ENCODE measurements around the gene ZNF804A. TPM values are rescaled to one million over a fixed set of nuclear protein-coding genes. Genes with fewer than 3 reads are reported as not detected.
"Not testable (repeated sequence)": the region's sequence is repeated elsewhere in the genome, so short reads cannot be mapped to it uniquely, and the experiment has no call there.

ZNF804A gene
- total and polyA plus RNA-seq, 5 donors = not detected

GRCh38 chr2:184727813-184728212, 129.5 kb downstream of the ZNF804A start:
- H3K27me3 ChIP-seq (ENCODE audit: control insufficient read depth, insufficient read depth) = no peaks in the 10 kb centered on the region
- no peak overlapping the region for H3K27ac ChIP-seq (ENCODE audit: low read length)
- H3K9me3 ChIP-seq (ENCODE audit: control insufficient read depth, low read length) = no peaks in the 10 kb centered on the region
- DNase-seq (no peak), ATAC-seq (no peak)
- 53% methylated on average over 3 of the region's 3 CpGs for WGBS
- H3K4me1 ChIP-seq (ENCODE audit: control insufficient read depth, insufficient read depth, low read length) = no peaks in the 10 kb centered on the region
- intact Hi-C loops (cut with DNase I) = no loop called here
- H3K4me3 ChIP-seq (ENCODE audit: low read length) = no peak overlapping the region

DNA sequence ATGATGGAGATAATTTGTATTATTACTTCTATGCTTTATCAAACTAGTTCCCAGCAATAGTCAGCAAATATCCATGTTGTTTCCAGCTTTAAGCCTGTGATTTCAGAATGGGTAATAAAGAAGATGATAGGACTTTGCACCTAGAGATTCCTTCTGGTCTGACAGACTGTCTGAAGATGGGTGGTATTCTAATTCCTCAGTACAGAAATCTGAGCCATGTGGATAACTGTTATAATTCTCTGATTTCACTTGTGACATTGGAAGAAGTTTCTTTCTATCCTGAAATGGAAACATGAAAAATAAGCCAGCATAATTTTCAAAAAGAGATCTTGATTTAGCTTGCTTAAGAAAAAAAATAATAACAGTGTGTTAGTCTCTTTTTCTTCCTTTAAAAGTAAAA, 130.1 kb downstream of the ZNF804A start:
- Histone ChIP-seq H3K27me3 (ENCODE audit: control insufficient read depth, insufficient read depth) (no peaks in the 10 kb centered on the region), H3K27ac (ENCODE audit: low read length) (no peak overlapping the region), H3K4me1 (ENCODE audit: control insufficient read depth, insufficient read depth, low read length) (no peaks in the 10 kb centered on the region), H3K4me3 (ENCODE audit: low read length) (no peak overlapping the region), H3K9me3 (ENCODE audit: control insufficient read depth, low read length) (no peaks in the 10 kb centered on the region)
- ATAC-seq = no peak
- intact Hi-C loops (cut with DNase I) = no loop called here
- DNase-seq = no peak

DNA sequence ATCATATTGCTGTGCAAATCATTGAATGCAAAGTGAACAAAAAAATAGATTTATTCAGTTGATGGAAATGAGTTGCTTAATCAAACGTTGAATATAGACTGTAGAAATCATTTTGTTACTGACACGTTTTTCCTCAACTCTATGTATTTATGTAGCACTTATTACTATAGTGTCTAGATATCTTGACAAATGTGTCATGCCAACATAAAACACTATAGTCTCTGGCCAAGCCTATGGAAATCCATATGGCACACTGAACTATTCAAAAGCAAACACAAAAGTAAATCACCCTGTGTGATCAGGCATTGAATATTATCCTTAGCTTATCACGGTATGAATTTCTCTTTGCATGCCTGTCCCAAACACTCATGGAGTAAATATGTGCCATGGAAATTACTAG, 131.3 kb downstream of the ZNF804A start:
- intact Hi-C loops (cut with DNase I) = no loop called here
- H3K27ac ChIP-seq (ENCODE audit: low read length) = no peak overlapping the region
- no peak for DNase-seq
- no peak overlapping the region for H3K4me3 ChIP-seq (ENCODE audit: low read length)
- H3K4me1 ChIP-seq (ENCODE audit: control insufficient read depth, insufficient read depth, low read length) = no peaks in the 10 kb centered on the region
- 70% methylated on average over 3 of the region's 3 CpGs for WGBS
- no peaks in the 10 kb centered on the region for H3K9me3 ChIP-seq (ENCODE audit: control insufficient read depth, low read length)
- no peaks in the 10 kb centered on the region for H3K27me3 ChIP-seq (ENCODE audit: control insufficient read depth, insufficient read depth)
- no peak for ATAC-seq

DNA sequence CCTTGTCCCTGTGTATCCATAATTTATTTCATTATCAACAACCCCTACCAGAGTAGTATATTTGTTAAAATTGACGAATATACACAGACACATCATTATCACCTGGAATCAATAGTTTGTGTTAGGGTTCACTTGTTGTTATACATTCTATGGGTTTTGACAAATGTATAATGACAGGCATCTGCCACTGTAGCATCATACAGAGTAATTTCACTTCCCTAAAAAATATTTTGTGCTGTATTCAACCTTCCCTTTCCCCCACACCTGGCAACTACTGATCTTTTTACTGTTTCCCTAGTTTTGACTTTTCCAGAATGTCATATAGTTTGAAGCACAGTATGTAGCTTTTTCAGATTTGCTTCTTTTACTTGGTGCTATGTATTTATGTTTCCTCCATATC, 132.0 kb downstream of the ZNF804A start:
- ATAC-seq = no peak
- H3K4me3 ChIP-seq (ENCODE audit: low read length) = no peak overlapping the region
- intact Hi-C loops (cut with DNase I) = no loop called here
- no peaks in the 10 kb centered on the region for H3K4me1 ChIP-seq (ENCODE audit: control insufficient read depth, insufficient read depth, low read length)
- WGBS = 84% methylated on average over 1 of the region's 1 CpG
- H3K27me3 ChIP-seq (ENCODE audit: control insufficient read depth, insufficient read depth) = no peaks in the 10 kb centered on the region
- H3K27ac ChIP-seq (ENCODE audit: low read length) = no peak overlapping the region
- no peak for DNase-seq
- no peaks in the 10 kb centered on the region for H3K9me3 ChIP-seq (ENCODE audit: control insufficient read depth, low read length)

DNA sequence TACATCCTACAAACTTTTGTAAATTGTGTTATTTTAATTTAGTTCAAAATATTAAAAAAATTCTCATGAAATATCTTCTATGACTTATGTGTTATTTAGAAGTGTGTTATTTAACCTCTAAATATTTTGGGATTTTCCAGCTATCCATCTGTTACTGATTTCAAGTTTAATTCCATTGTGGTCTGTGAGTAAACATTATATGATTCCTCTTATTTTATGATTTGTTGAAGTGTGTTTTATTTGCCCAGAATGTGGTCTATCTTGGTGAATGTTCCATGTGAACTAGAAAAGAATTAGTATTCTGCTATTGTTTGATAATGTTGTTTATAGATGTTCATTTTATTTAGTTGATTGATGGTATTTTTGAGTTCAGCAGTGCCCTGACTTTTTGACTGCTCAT, 136.0 kb downstream of the ZNF804A start:
- H3K9me3 ChIP-seq (ENCODE audit: control insufficient read depth, low read length) = no peaks in the 10 kb centered on the region
- intact Hi-C loops (cut with DNase I) = no loop called here
- no peaks in the 10 kb centered on the region for H3K4me1 ChIP-seq (ENCODE audit: control insufficient read depth, insufficient read depth, low read length)
- H3K4me3 ChIP-seq (ENCODE audit: low read length) = no peak overlapping the region
- H3K27me3 ChIP-seq (ENCODE audit: control insufficient read depth, insufficient read depth) = no peaks in the 10 kb centered on the region
- ATAC-seq (no peak), DNase-seq (no peak)
- no peak overlapping the region for H3K27ac ChIP-seq (ENCODE audit: low read length)

DNA sequence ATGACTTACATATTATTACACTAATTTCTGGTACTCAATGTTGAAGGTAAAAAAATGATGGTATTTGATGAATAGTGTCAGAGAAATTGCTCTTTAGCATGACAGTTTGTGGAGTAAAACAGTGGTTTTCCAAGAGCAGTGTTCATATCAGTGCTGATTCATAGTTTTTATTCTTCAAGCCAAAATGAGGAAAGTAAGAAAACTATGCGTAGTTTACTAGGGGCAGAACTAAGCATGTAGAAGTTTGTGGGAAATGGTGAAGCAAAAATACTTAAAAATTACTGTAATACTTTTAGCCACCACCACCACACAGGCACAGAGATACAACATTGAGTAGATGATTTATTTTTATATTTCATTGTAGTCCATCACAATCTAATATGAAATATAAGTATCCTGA, 137.3 kb downstream of the ZNF804A start:
- H3K9me3 ChIP-seq (ENCODE audit: control insufficient read depth, low read length) = no peaks in the 10 kb centered on the region
- H3K27ac ChIP-seq (ENCODE audit: low read length) = no peak overlapping the region
- ATAC-seq (no peak), DNase-seq (no peak)
- H3K4me1 ChIP-seq (ENCODE audit: control insufficient read depth, insufficient read depth, low read length) = no peaks in the 10 kb centered on the region
- WGBS = 72% methylated on average over 1 of the region's 1 CpG
- no peak overlapping the region for H3K4me3 ChIP-seq (ENCODE audit: low read length)
- intact Hi-C loops (cut with DNase I) = no loop called here
- no peaks in the 10 kb centered on the region for H3K27me3 ChIP-seq (ENCODE audit: control insufficient read depth, insufficient read depth)

DNA sequence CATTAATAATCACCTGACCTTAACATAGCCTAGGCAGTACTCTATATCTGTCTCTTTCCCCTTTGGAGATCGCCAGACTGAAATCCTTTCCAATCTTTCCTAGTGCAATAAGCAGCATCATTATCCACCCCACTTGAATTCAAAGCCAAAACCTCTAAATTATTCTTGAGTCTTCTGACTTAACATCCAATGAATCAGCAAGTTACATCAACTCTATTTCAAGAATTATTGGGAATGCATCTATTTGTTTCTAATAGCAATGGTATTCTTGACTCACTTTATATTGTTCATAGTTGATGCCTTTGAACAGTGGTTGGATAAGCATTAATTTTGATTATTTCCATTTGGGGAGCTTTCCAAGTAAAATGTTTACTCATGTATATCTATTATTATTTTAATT, 144.8 kb downstream of the ZNF804A start:
- no peak for ATAC-seq
- 90% methylated on average over 1 of the region's 1 CpG for WGBS

GRCh38 chr2:184756161-184756560, 157.8 kb downstream of the ZNF804A start:
- ATAC-seq (no peak), DNase-seq (no peak)
- Histone ChIP-seq H3K27ac (ENCODE audit: low read length) (no peak overlapping the region), H3K4me3 (ENCODE audit: low read length) (no peak overlapping the region), H3K9me3 (ENCODE audit: control insufficient read depth, low read length) (no peaks in the 10 kb centered on the region), H3K27me3 (ENCODE audit: control insufficient read depth, insufficient read depth) (no peaks in the 10 kb centered on the region), H3K4me1 (ENCODE audit: control insufficient read depth, insufficient read depth, low read length) (no peaks in the 10 kb centered on the region)
- whole genome bisulfite sequencing = 88% methylated on average over 1 of the region's 1 CpG
- intact Hi-C loops (cut with DNase I) = no loop called here

More for the DNA sequence above, 144.8 kb downstream of the ZNF804A start:
- no peak for DNase-seq
- no peaks in the 10 kb centered on the region for H3K4me1 ChIP-seq (ENCODE audit: control insufficient read depth, insufficient read depth, low read length)
- H3K4me3 ChIP-seq (ENCODE audit: low read length) = no peak overlapping the region
- H3K9me3 ChIP-seq (ENCODE audit: control insufficient read depth, low read length) = no peaks in the 10 kb centered on the region
- H3K27ac ChIP-seq (ENCODE audit: low read length) = no peak overlapping the region
- no peaks in the 10 kb centered on the region for H3K27me3 ChIP-seq (ENCODE audit: control insufficient read depth, insufficient read depth)
- intact Hi-C loops (cut with DNase I) = no loop called here

GRCh38 chr2:184756885-184757284, 158.6 kb downstream of the ZNF804A start:
- DNase-seq (no peak), ATAC-seq (no peak)
- 38% methylated on average over 2 of the region's 2 CpGs for WGBS
- Histone ChIP-seq H3K27ac (ENCODE audit: low read length) (no peak overlapping the region), H3K9me3 (ENCODE audit: control insufficient read depth, low read length) (no peaks in the 10 kb centered on the region), H3K4me3 (ENCODE audit: low read length) (no peak overlapping the region), H3K27me3 (ENCODE audit: control insufficient read depth, insufficient read depth) (no peaks in the 10 kb centered on the region), H3K4me1 (ENCODE audit: control insufficient read depth, insufficient read depth, low read length) (no peaks in the 10 kb centered on the region)
- intact Hi-C loops (cut with DNase I) = no loop called here

GRCh38 chr2:184759557-184760255, 161.4 kb downstream of the ZNF804A start:
- H3K4me1 ChIP-seq (ENCODE audit: control insufficient read depth, insufficient read depth, low read length); ATAC-seq; DNase-seq; H3K27me3 ChIP-seq (ENCODE audit: control insufficient read depth, insufficient read depth); intact Hi-C loops (cut with DNase I); H3K9me3 ChIP-seq (ENCODE audit: control insufficient read depth, low read length); H3K27ac ChIP-seq (ENCODE audit: low read length); H3K4me3 ChIP-seq (ENCODE audit: low read length): not testable (repeated sequence)
- WGBS = 87% methylated on average over 6 of the region's 6 CpGs

DNA sequence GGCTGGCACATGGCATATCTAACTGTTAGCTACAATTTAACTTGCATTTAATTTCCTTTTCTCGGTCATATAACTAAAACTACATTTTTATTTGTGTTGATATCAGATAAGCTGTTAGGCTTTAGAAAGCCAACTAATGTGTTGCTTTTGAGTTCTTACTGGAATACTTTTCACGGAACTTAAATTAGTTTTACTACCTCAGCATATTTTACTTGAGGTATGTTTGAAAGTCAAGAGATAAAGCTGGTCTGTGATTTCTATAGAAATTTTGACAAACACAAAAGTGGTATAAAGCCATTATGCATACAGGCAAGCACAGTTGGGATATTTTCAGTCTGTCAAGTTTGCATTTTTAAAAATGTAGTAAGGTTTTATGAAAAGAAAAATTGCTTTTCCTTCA, 162.6 kb downstream of the ZNF804A start:
- Histone ChIP-seq H3K4me1 (ENCODE audit: control insufficient read depth, insufficient read depth, low read length) (no peaks in the 10 kb centered on the region), H3K27ac (ENCODE audit: low read length) (no peak overlapping the region), H3K4me3 (ENCODE audit: low read length) (no peak overlapping the region), H3K27me3 (ENCODE audit: control insufficient read depth, insufficient read depth) (no peaks in the 10 kb centered on the region), H3K9me3 (ENCODE audit: control insufficient read depth, low read length) (no peaks in the 10 kb centered on the region)
- no peak for DNase-seq
- no peak for ATAC-seq
- intact Hi-C loops (cut with DNase I) = no loop called here
- 78% methylated on average over 2 of the region's 2 CpGs for WGBS
